GM12878 (cell line): Measurements from ENCODE around the gene STX19. TPM values are rescaled to one million over a fixed set of nuclear protein-coding genes. Genes with fewer than 3 reads are reported as not detected.

Source experiments
- ATAC-seq: fragments of 200-7000 bp; cut with Tn5 transposase; 3 replicates; pipeline ENCODE4 v1.9.1; 2020; ENCODE audit warnings: mild to moderate bottlenecking, moderate library complexity
- BruUV-seq: library from RNA; stranded (reverse); fragments of 400-500 nt; replicated peaks from 2 replicates; lab custom pipeline; 2021; lab: Mats Ljungman, UMichigan
- CTCF ChIA-PET: fragments of 300-600 bp; sonication (Branson Sonifier 250); formaldehyde crosslinking; extraction: SDS; loops from one replicate; lab custom pipeline; 2021; ENCODE audit warnings: inconsistent platforms; lab: Yijun Ruan, JAX
- POLR2A ChIA-PET: fragments of 350-600 bp; formaldehyde crosslinking; extraction: SDS; loops from one replicate; lab custom pipeline; 2021; ENCODE audit warnings: inconsistent platforms; lab: Charles Lee
- RAD21 ChIA-PET: fragments of 300-600 bp; sonication (Branson Sonifier 250); formaldehyde crosslinking; loops from one replicate; lab custom pipeline; 2023; ENCODE audit warnings: antibody characterized with exemption; ENCODE audit not compliant: unreplicated experiment; lab: Charles Lee
- SMC1A ChIA-PET: fragments of 300-600 bp; sonication (Branson Sonifier 250); formaldehyde crosslinking; loops from one replicate; lab custom pipeline; 2023; ENCODE audit not compliant: unreplicated experiment, uncharacterized antibody; lab: Charles Lee
- DNase-seq: peaks from one replicate; pipeline ENCODE4 v3.0.0-alpha.2; 2011; ENCODE audit warnings: low read depth, low spot score
- FAIRE-seq: peaks from 3 replicates; lab custom pipeline; 2011; peaks lifted over from hg19 to GRCh38; lab: Jason Lieb, UNC
- H2AFZ ChIP-seq: 2 replicates; pipeline ENCODE4 v1.6.0; 2011; ENCODE audit warnings: low read depth, low read length, control low read depth; ENCODE audit not compliant: control insufficient read depth
- H3K27ac ChIP-seq: 2 replicates; pipeline ENCODE4 v1.5.1; 2011; ENCODE audit warnings: control low read depth; ENCODE audit not compliant: control insufficient read depth, insufficient read depth
- H3K27me3 ChIP-seq, 2 experiments: replicated peaks in 1 of 2; 2 replicates each; pipeline versions ENCODE4 v1.6.0 to v1.6.1; 2011; ENCODE audit warnings: low read length in 1 of 2; ENCODE audit not compliant: control insufficient read depth in 2 of 2, insufficient read depth in 2 of 2
- H3K36me3 ChIP-seq, 2 experiments: 2 replicates each; pipeline ENCODE4 v1.5.1; 2011; ENCODE audit warnings: low read length in 1 of 2; ENCODE audit not compliant: control insufficient read depth in 2 of 2, insufficient read depth in 2 of 2
- H3K4me1 ChIP-seq: 2 replicates; pipeline ENCODE4 v1.6.1; 2011; ENCODE audit warnings: mild to moderate bottlenecking, low read length, moderate library complexity, mixed read lengths; ENCODE audit not compliant: control insufficient read depth, insufficient read depth
- H3K4me2 ChIP-seq: 2 replicates; pipeline ENCODE4 v1.6.0; 2011; ENCODE audit warnings: control low read depth; ENCODE audit not compliant: control insufficient read depth, insufficient read depth
- H3K4me3 ChIP-seq: fragments of 200-600 bp; sonication (generic); 2 replicates; pipeline ENCODE4 v1.5.1; 2016
- H3K79me2 ChIP-seq: 2 replicates; pipeline ENCODE4 v1.6.0; 2011; ENCODE audit warnings: low read length; ENCODE audit not compliant: control insufficient read depth, insufficient read depth
- H3K9ac ChIP-seq: 2 replicates; pipeline ENCODE4 v1.8.0; 2011; ENCODE audit warnings: low read length, control low read depth, mixed read lengths; ENCODE audit not compliant: control insufficient read depth, insufficient read depth
- H3K9me3 ChIP-seq: replicated peaks from 3 replicates; pipeline ENCODE4 v1.5.1; 2011; ENCODE audit warnings: mild to moderate bottlenecking, low read length; ENCODE audit not compliant: control insufficient read depth, insufficient read depth
- H4K20me1 ChIP-seq: 2 replicates; pipeline ENCODE4 v1.6.0; 2011; ENCODE audit not compliant: control insufficient read depth, insufficient read depth
- ATF2 ChIP-seq: IDR thresholded peaks from 2 replicates; pipeline ENCODE4 v1.6.1; 2012; ENCODE audit warnings: low read length, inconsistent platforms
- BCL11A ChIP-seq: IDR thresholded peaks from 2 replicates; pipeline ENCODE4 v1.6.1; 2011; ENCODE audit warnings: low read depth, low read length
- IRF3 ChIP-seq: fragments of 450-650 bp; IDR thresholded peaks from 2 replicates; pipeline ENCODE4 v1.6.1; 2014; ENCODE audit warnings: mild to moderate bottlenecking
- MLLT1 ChIP-seq: fragments of 450-650 bp; IDR thresholded peaks from 2 replicates; pipeline ENCODE4 v1.6.1; 2016; ENCODE audit warnings: mild to moderate bottlenecking
- NFYB ChIP-seq: IDR thresholded peaks from 2 replicates; pipeline ENCODE4 v1.6.1; 2011; ENCODE audit warnings: low read depth, mild to moderate bottlenecking, low read length, improper control_type of control experiment, moderate library complexity; ENCODE audit not compliant: insufficient read depth
- PAX8 ChIP-seq: fragments of 450-650 bp; IDR thresholded peaks from 2 replicates; pipeline ENCODE4 v1.6.1; 2017; ENCODE audit warnings: mild to moderate bottlenecking, moderate library complexity
- RBBP5 ChIP-seq: fragments of 200-600 bp; sonication (generic); conservative IDR thresholded peaks from 2 replicates; pipeline ENCODE4 v1.6.1; 2016
- SMAD1 ChIP-seq: fragments of 450-650 bp; IDR thresholded peaks from 2 replicates; pipeline ENCODE4 v1.6.1; 2018; ENCODE audit warnings: mild to moderate bottlenecking, low read depth; ENCODE audit not compliant: partially characterized antibody
- USF2 ChIP-seq: IDR thresholded peaks from 2 replicates; pipeline ENCODE4 v1.6.1; 2011; ENCODE audit warnings: low read depth, low read length, improper control_type of control experiment, borderline replicate concordance
- ZNF24 ChIP-seq: fragments of 450-650 bp; IDR thresholded peaks from 2 replicates; pipeline ENCODE4 v1.6.1; 2017; ENCODE audit warnings: antibody characterized with exemption, mild to moderate bottlenecking
- ZNF687 ChIP-seq: fragments of 450-650 bp; IDR thresholded peaks from 2 replicates; pipeline ENCODE4 v1.6.1; 2017; ENCODE audit warnings: mild to moderate bottlenecking, moderate library complexity
- WGBS: methylation state at CpG from one replicate; pipeline ENCODE4 v1.1.6; 2016; ENCODE audit warnings: low lambda C conversion rate; ENCODE audit not compliant: insufficient replicate concordance, insufficient coverage; ENCODE audit errors: missing lambda C conversion rate; 5-methylcytosine and 5-hydroxymethylcytosine counted together
- in situ Hi-C: fragments of 300-500 bp; cut with MboI; formaldehyde crosslinking; loops from 9 replicates; pipeline ENCODE4 v1.14.3; 2018; ENCODE audit warnings: mixed read lengths
- intact Hi-C: fragments of 100-400 bp; cut with micrococcal nuclease; formaldehyde crosslinking; loops from one replicate; pipeline ENCODE4 v1.14.2; 2022; ENCODE audit not compliant: unreplicated experiment
- polyA plus RNA-seq, 11 experiments: library from polyadenylated mRNA; depleted of rRNA in 4 of 11; unstranded in 6 of 11; stranded (reverse) in 5 of 11; fragments of >200 nt; fragmentation: Nextera tagmentation in 4 of 11; fragmentation: Illumina TruSeq in 1 of 11; extraction: Ambion mirVana in 4 of 11; extraction: Trizol in 1 of 11; gene quantifications; 1 replicate in 1 of 11; 2 replicates in 10 of 11; pipeline versions ENCODE4 v1.2.1 to v1.2.3, GENCODE V29; 2011 to 2016; ENCODE audit warnings: inconsistent platforms in 2 of 11, missing spikeins in 2 of 11, low read depth in 1 of 11
- total RNA-seq, 4 experiments: library from RNA; depleted of rRNA in 3 of 4; stranded (reverse); fragments of >200 nt in 3 of 4; fragmentation: Illumina TruSeq in 1 of 4; extraction: Trizol in 1 of 4; gene quantifications; 2 replicates each; pipeline versions ENCODE4 v1.2.1 to v1.2.3, GENCODE V29; 2013 to 2021

Gene STX19
- total and polyA plus RNA-seq, 10 of the 15 experiments (the other 5 are each of a cell fraction or from before 2014, with no cell fraction given), result 0.10 to 0.14 (median 0.11) TPM; not detected in 7

- TF ChIP-seq ZNF24 (no peak), SMAD1 (no peak), ATF2 (no peak), PAX8 (no peak), BCL11A (no peak), USF2 (no peak), NFYB (no peak), RBBP5 (no peak)
Measured at GRCh38 chr3:94064243-94064860, 36.0 kb upstream of the STX19 start (continued).

GRCh38 chr3:94063496-94064119 is 35.2 kb upstream of the STX19 start:
- intact Hi-C loops, result no loop called here
- peaks cover 49% of the 10 kb centered on the region for H3K79me2 ChIP-seq
- peaks cover 14% of the 10 kb centered on the region; the same call in 2 of the 3 replicates for H3K9me3 ChIP-seq
- no peaks in the 10 kb centered on the region for H3K4me1 ChIP-seq
- FAIRE-seq (no peak), ATAC-seq (0 out of 3 replicates have a peak, but pooled peaks have one; percentile 8)
- no peaks in the 10 kb centered on the region for H3K27me3 ChIP-seq
- ChIA-PET CTCF (interaction anchor here (0.6 to 11.1 kb wide), 8 partner anchors 8 to 186 kb away, joined by 3 to 164 read pairs (median 6); no protein-coding TSS in a partner anchor), POLR2A (interaction anchor here (0.6 to 2.5 kb wide), 5 partner anchors 8 to 174 kb away, joined by 3 to 30 read pairs (median 3); no protein-coding TSS in a partner anchor)
- H2AFZ ChIP-seq, result peak overlapping the region; percentile 96
- no peak for TF ChIP-seq IRF3
- 0 out of 2 replicates have a peak, but pooled peaks have one; percentile 3 for TF ChIP-seq ZNF687
- TF ChIP-seq MLLT1, result peak; percentile 74; the same call in 1 of the 2 replicates
- TF ChIP-seq, all 136 proteins: peak for 2
- in situ Hi-C loops, result no loop called here
- WGBS, result 34% methylated on average over 17 of the region's 17 CpGs
- peak overlapping the region; percentile 84 for H3K4me3 ChIP-seq
- RAD21 ChIA-PET, result interaction anchor here (0.6 to 2.3 kb wide), 8 partner anchors 7 to 65 kb away, joined by 3 to 24 read pairs (median 6); no protein-coding TSS in a partner anchor
- no peak for DNase-seq
- H3K9ac ChIP-seq, result peak overlapping the region; percentile 99
- SMC1A ChIA-PET, result interaction anchor here (0.6 to 2.0 kb wide), 13 partner anchors 8 to 186 kb away, joined by 3 to 21 read pairs (median 4); partner anchors contain the start of gene ARL13B
- peak overlapping the region; percentile 86 for H3K4me2 ChIP-seq
- H3K27ac ChIP-seq, result peak overlapping the region; percentile 100
- no TSS peak for BruUV-seq
- H4K20me1 ChIP-seq, result no peaks in the 10 kb centered on the region
- peaks cover 0 to 24% of the 10 kb centered on the region in 2 experiments; a peak in 2 of 4 replicates for H3K36me3 ChIP-seq
